Loucy (cell line): ENCODE data around the gene NUP88.

Experiments used
- H2AFZ ChIP-seq: fragments of 200-600 bp; sonication (generic); 2 replicates; pipeline ENCODE4 v1.6.0; 2016; ENCODE audit warnings: antibody characterized with exemption, mild to moderate bottlenecking, low read length, moderate library complexity
- H3F3A ChIP-seq: fragments of 200-600 bp; 2 replicates; pipeline ENCODE4 v1.6.0; 2016; ENCODE audit warnings: antibody characterized with exemption, low read depth, mild to moderate bottlenecking
- H3K27me3 ChIP-seq: fragments of 200-600 bp; sonication (generic); 2 replicates; pipeline ENCODE4 v1.6.1; 2014; ENCODE audit warnings: low read length, mild to moderate bottlenecking; ENCODE audit not compliant: insufficient read depth, poor library complexity, severe bottlenecking
- H3K36me3 ChIP-seq: fragments of 200-600 bp; sonication (generic); 2 replicates; pipeline ENCODE4 v1.6.1; 2016; ENCODE audit warnings: low read length; ENCODE audit not compliant: insufficient read depth
- H3K4me1 ChIP-seq: fragments of 200-600 bp; sonication (generic); 2 replicates; pipeline ENCODE4 v1.5.1; 2014; ENCODE audit warnings: low read length, mild to moderate bottlenecking; ENCODE audit not compliant: insufficient read depth, poor library complexity, severe bottlenecking
- H3K4me2 ChIP-seq: fragments of 200-600 bp; sonication (generic); 2 replicates; pipeline ENCODE4 v1.6.0; 2014; ENCODE audit warnings: antibody characterized with exemption, low read length, low read depth, mild to moderate bottlenecking; ENCODE audit not compliant: poor library complexity, severe bottlenecking
- H3K4me3 ChIP-seq: fragments of 200-600 bp; sonication (generic); 2 replicates; pipeline ENCODE4 v1.5.1; 2014; ENCODE audit warnings: low read length, mild to moderate bottlenecking, mixed read lengths; ENCODE audit not compliant: poor library complexity, severe bottlenecking
- H3K79me2 ChIP-seq: fragments of 200-600 bp; sonication (generic); 2 replicates; pipeline ENCODE4 v1.6.1; 2014; ENCODE audit warnings: low read length; ENCODE audit not compliant: insufficient read depth
- H3K9ac ChIP-seq: fragments of 200-600 bp; sonication (generic); 2 replicates; pipeline ENCODE4 v1.6.0; 2014; ENCODE audit warnings: mild to moderate bottlenecking, low read depth, low read length, moderate library complexity; ENCODE audit not compliant: poor library complexity, severe bottlenecking
- H3K9me2 ChIP-seq: fragments of 200-600 bp; sonication (generic); replicated peaks from 2 replicates; pipeline ENCODE4 v1.6.1; 2016; ENCODE audit warnings: low read depth, low read length, mixed read lengths
- H3K9me3 ChIP-seq: fragments of 200-600 bp; sonication (generic); 2 replicates; pipeline ENCODE4 v1.6.1; 2014; ENCODE audit warnings: mild to moderate bottlenecking, antibody characterized with exemption, low read length, low read depth; ENCODE audit not compliant: insufficient read depth
- H4K20me1 ChIP-seq: fragments of 200-600 bp; sonication (generic); 2 replicates; pipeline ENCODE4 v1.6.0; 2014; ENCODE audit warnings: antibody characterized with exemption, low read length, mild to moderate bottlenecking; ENCODE audit not compliant: insufficient read depth, poor library complexity, severe bottlenecking
- EZH2phosphoT487 ChIP-seq: fragments of 200-600 bp; IDR thresholded peaks from 2 replicates; pipeline ENCODE4 v1.6.1; 2018; ENCODE audit warnings: antibody characterized with exemption, mild to moderate bottlenecking, moderate library complexity, borderline replicate concordance
- TF ChIP-seq, protein P1 (sequence below): fragments of 200-600 bp; sonication (generic); conservative IDR thresholded peaks from 2 replicates; pipeline ENCODE4 v1.5.1; 2014; ENCODE audit warnings: mild to moderate bottlenecking, antibody characterized with exemption, low read length

NUP88 gene

GRCh38 chr17:5410594-5411272 is 8.7 kb downstream of the NUP88 start:
- no peak overlapping the region for H2AFZ ChIP-seq
- H3K9ac ChIP-seq, result no peak overlapping the region
- peaks cover 54% of the 10 kb centered on the region for H3K79me2 ChIP-seq
- no peaks in the 10 kb centered on the region for H3K9me3 ChIP-seq
- peaks cover 28% of the 10 kb centered on the region for H3K4me1 ChIP-seq
- H3K9me2 ChIP-seq, result no peaks in the 10 kb centered on the region
- H3K36me3 ChIP-seq, result peaks cover 89% of the 10 kb centered on the region
- TF ChIP-seq EZH2phosphoT487, result no peak
- TF ChIP-seq, protein P1, sequence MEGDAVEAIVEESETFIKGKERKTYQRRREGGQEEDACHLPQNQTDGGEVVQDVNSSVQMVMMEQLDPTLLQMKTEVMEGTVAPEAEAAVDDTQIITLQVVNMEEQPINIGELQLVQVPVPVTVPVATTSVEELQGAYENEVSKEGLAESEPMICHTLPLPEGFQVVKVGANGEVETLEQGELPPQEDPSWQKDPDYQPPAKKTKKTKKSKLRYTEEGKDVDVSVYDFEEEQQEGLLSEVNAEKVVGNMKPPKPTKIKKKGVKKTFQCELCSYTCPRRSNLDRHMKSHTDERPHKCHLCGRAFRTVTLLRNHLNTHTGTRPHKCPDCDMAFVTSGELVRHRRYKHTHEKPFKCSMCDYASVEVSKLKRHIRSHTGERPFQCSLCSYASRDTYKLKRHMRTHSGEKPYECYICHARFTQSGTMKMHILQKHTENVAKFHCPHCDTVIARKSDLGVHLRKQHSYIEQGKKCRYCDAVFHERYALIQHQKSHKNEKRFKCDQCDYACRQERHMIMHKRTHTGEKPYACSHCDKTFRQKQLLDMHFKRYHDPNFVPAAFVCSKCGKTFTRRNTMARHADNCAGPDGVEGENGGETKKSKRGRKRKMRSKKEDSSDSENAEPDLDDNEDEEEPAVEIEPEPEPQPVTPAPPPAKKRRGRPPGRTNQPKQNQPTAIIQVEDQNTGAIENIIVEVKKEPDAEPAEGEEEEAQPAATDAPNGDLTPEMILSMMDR, result no peak
- no peaks in the 10 kb centered on the region for H3F3A ChIP-seq
- H3K4me3 ChIP-seq, result no peak overlapping the region
- no peaks in the 10 kb centered on the region for H3K27me3 ChIP-seq
- peaks cover 35% of the 10 kb centered on the region for H4K20me1 ChIP-seq
- no peak overlapping the region for H3K4me2 ChIP-seq

DNA sequence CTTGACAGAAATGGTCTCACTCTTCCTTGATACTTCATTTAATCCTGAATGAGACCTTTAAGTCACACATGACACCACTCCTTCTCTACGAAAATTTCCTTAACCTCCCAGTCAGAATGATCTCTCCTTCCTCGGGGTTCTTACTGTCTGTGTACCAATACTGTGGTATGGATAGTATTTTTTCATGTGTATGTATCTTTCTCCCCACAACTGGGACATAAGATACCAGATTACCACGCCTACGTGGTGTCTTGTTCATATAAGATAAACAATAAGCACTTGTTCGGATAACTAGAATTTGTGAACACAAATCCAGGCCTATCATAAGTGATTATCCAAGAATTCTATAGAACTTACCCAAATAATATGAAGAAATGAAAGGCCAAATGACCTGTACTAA is 11.3 kb downstream of the NUP88 start:
- peaks cover 23% of the 10 kb centered on the region for H4K20me1 ChIP-seq
- H3F3A ChIP-seq, result no peaks in the 10 kb centered on the region
- H3K9me2 ChIP-seq, result no peaks in the 10 kb centered on the region
- H3K4me2 ChIP-seq, result no peak overlapping the region
- peaks cover 38% of the 10 kb centered on the region for H3K79me2 ChIP-seq
- no peak overlapping the region for H3K9ac ChIP-seq
- no peaks in the 10 kb centered on the region for H3K27me3 ChIP-seq
- TF ChIP-seq, protein P1, result no peak
- H3K4me1 ChIP-seq, result peaks cover 13% of the 10 kb centered on the region
- no peaks in the 10 kb centered on the region for H3K9me3 ChIP-seq
- no peak overlapping the region for H3K4me3 ChIP-seq
- peaks cover 88% of the 10 kb centered on the region for H3K36me3 ChIP-seq
- H2AFZ ChIP-seq, result no peak overlapping the region

- Histone ChIP-seq H3K4me1 (peaks cover 6% of the 10 kb centered on the region), H3K27me3 (no peaks in the 10 kb centered on the region), H3K9me3 (no peaks in the 10 kb centered on the region), H3F3A (no peaks in the 10 kb centered on the region), H2AFZ (no peak overlapping the region), H3K4me2 (no peak overlapping the region), H3K36me3 (peaks cover 91% of the 10 kb centered on the region), H3K9ac (no peak overlapping the region), H3K79me2 (peaks cover 19% of the 10 kb centered on the region; the same call in 1 of the 2 replicates), H3K9me2 (no peaks in the 10 kb centered on the region), H3K4me3 (no peak overlapping the region), H4K20me1 (peaks cover 4% of the 10 kb centered on the region)
- TF ChIP-seq, protein P1, result no peak
- TF ChIP-seq EZH2phosphoT487, result no peak
These were observed 14.1 kb downstream of the NUP88 start for GRCh38 chr17:5405400-5405799.
